A673 (cell line): ENCODE measurements around the gene DMD.

Experiments used
- EZH2 ChIP-seq: fragments of 200-600 bp; sonication (generic); IDR thresholded peaks from 2 replicates; pipeline ENCODE4 v1.6.1; 2017; ENCODE audit warnings: borderline replicate concordance, low read depth, mild to moderate bottlenecking, mixed read lengths, antibody characterized with exemption, low read length; ENCODE audit not compliant: poor library complexity, severe bottlenecking
- TF ChIP-seq, protein P1 (sequence below): fragments of 300-800, 200-600 bp; sonication (generic); conservative IDR thresholded peaks from 2 replicates; pipeline ENCODE4 v1.5.1; 2017; ENCODE audit warnings: low read depth, mild to moderate bottlenecking, antibody characterized with exemption, low read length, moderate library complexity, mixed read lengths

DNA sequence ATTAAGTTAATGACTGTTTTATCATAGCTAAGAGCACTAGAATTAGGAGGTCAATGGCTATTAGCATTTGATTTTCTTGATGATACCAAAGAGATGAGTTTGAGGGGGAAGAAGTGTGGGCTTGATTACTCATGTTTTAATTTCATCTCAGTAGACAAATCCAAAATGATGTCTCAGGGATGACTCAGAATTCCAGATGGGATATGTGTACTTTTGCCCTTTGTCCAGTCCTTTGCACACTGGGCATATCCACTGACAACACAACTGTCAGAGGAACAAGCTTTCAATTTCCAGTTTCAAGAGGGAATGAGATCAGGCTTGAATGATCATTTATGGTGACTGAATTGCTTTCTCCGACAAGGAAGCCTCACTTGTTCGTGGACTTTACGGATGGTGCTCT lies 1814.2 kb downstream of the DMD start:
- TF ChIP-seq, protein P1, sequence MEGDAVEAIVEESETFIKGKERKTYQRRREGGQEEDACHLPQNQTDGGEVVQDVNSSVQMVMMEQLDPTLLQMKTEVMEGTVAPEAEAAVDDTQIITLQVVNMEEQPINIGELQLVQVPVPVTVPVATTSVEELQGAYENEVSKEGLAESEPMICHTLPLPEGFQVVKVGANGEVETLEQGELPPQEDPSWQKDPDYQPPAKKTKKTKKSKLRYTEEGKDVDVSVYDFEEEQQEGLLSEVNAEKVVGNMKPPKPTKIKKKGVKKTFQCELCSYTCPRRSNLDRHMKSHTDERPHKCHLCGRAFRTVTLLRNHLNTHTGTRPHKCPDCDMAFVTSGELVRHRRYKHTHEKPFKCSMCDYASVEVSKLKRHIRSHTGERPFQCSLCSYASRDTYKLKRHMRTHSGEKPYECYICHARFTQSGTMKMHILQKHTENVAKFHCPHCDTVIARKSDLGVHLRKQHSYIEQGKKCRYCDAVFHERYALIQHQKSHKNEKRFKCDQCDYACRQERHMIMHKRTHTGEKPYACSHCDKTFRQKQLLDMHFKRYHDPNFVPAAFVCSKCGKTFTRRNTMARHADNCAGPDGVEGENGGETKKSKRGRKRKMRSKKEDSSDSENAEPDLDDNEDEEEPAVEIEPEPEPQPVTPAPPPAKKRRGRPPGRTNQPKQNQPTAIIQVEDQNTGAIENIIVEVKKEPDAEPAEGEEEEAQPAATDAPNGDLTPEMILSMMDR, result no peak
- TF ChIP-seq EZH2, result no peak
